PC-3 (cell line): ENCODE results near the gene COL25A1.

Experiments used
- CTCF ChIP-seq: fragments of 300-600 bp; sonication (generic); conservative IDR thresholded peaks from 2 replicates; pipeline ENCODE4 v1.5.1; 2017; ENCODE audit warnings: antibody characterized with exemption, low read depth, mild to moderate bottlenecking, low read length
- EZH2 ChIP-seq: fragments of 300-600 bp; sonication (generic); IDR thresholded peaks from one replicate; pipeline ENCODE4 v1.6.1; 2017; ENCODE audit warnings: antibody characterized with exemption, mild to moderate bottlenecking, low read length; ENCODE audit not compliant: unreplicated experiment
- EZH2phosphoT487 ChIP-seq: fragments of 300-600 bp; sonication (generic); IDR thresholded peaks from 2 replicates; pipeline ENCODE4 v1.6.1; 2018; ENCODE audit warnings: mild to moderate bottlenecking, antibody characterized with exemption, low read length, borderline replicate concordance

GRCh38 chr4:108893468-108893867 is 409.0 kb downstream of the COL25A1 start:
- TF ChIP-seq CTCF: no peak
- no peak for TF ChIP-seq EZH2phosphoT487
- no peak for TF ChIP-seq EZH2
